Mesenchymal stem cell (in vitro differentiated cells and primary cell): ENCODE data around the gene PPP6R2.

Source experiments
- DNase-seq: peaks from one replicate; pipeline ENCODE4 v3.0.0-alpha.2; 2013
- H2AFZ ChIP-seq: one replicate; pipeline ENCODE4 v1.6.1; 2013; ENCODE audit warnings: low read depth, mild to moderate bottlenecking, control low read depth, inconsistent platforms, low read length, moderate library complexity
- H2AK5ac ChIP-seq: 2 replicates; pipeline ENCODE4 v1.6.1; 2013; ENCODE audit warnings: low read length, moderate library complexity, mild to moderate bottlenecking, inconsistent platforms; ENCODE audit not compliant: severe bottlenecking
- H2BK120ac ChIP-seq: one replicate; pipeline ENCODE4 v1.6.1; 2013; ENCODE audit warnings: low read depth, mild to moderate bottlenecking, inconsistent platforms, low read length, moderate library complexity
- H2BK12ac ChIP-seq, 2 experiments: one replicate each; pipeline ENCODE4 v1.6.1; 2013; ENCODE audit warnings: inconsistent platforms in 2 of 2, low read length in 2 of 2, mild to moderate bottlenecking in 2 of 2, moderate library complexity in 2 of 2, control low read depth in 1 of 2
- H2BK15ac ChIP-seq: one replicate; pipeline ENCODE4 v1.6.1; 2013; ENCODE audit warnings: mild to moderate bottlenecking, low read depth, inconsistent platforms; ENCODE audit not compliant: poor library complexity, severe bottlenecking
- H2BK5ac ChIP-seq: 2 replicates; pipeline ENCODE4 v1.6.1; 2013; ENCODE audit warnings: low read depth, mild to moderate bottlenecking, low read length, control low read depth, inconsistent platforms; ENCODE audit not compliant: poor library complexity, severe bottlenecking
- H3K14ac ChIP-seq, 2 experiments: one replicate each; pipeline ENCODE4 v1.6.1; 2013; ENCODE audit warnings: inconsistent platforms in 2 of 2, low read length in 2 of 2, control low read depth in 1 of 2, mild to moderate bottlenecking in 1 of 2, moderate library complexity in 1 of 2
- H3K18ac ChIP-seq, 2 experiments: one replicate each; pipeline ENCODE4 v1.6.1; 2013; ENCODE audit warnings: inconsistent platforms in 2 of 2, low read length in 2 of 2, control low read depth in 1 of 2, low read depth in 1 of 2, mild to moderate bottlenecking in 1 of 2
- H3K23ac ChIP-seq, 2 experiments: one replicate each; pipeline ENCODE4 v1.6.1; 2013; ENCODE audit warnings: inconsistent platforms in 2 of 2, low read length in 2 of 2, mild to moderate bottlenecking in 2 of 2, moderate library complexity in 2 of 2, control low read depth in 1 of 2
- H3K27ac ChIP-seq: 2 replicates; pipeline ENCODE4 v1.5.1; 2013; ENCODE audit warnings: mild to moderate bottlenecking, moderate library complexity, low read length, control low read depth, inconsistent platforms; ENCODE audit not compliant: poor library complexity, severe bottlenecking
- H3K27me3 ChIP-seq, 2 experiments: 2 replicates each; pipeline versions ENCODE4 v1.6.1 to v1.7.0; 2013; ENCODE audit warnings: low read length in 2 of 2, mild to moderate bottlenecking in 2 of 2, moderate library complexity in 2 of 2, control low read depth in 1 of 2, inconsistent platforms in 1 of 2; ENCODE audit not compliant: control insufficient read depth in 1 of 2, insufficient read depth in 1 of 2
- H3K36me3 ChIP-seq, 2 experiments: 2 replicates each; pipeline versions ENCODE4 v1.6.1 to v1.7.0; 2013; ENCODE audit warnings: low read length in 2 of 2, control low read depth in 1 of 2, inconsistent platforms in 1 of 2, low read depth in 1 of 2, mild to moderate bottlenecking in 1 of 2; ENCODE audit not compliant: insufficient read depth in 2 of 2, control insufficient read depth in 1 of 2
- H3K4ac ChIP-seq, 2 experiments: one replicate each; pipeline ENCODE4 v1.6.1; 2013; ENCODE audit warnings: inconsistent platforms in 2 of 2, low read length in 2 of 2, mild to moderate bottlenecking in 2 of 2, moderate library complexity in 2 of 2, control low read depth in 1 of 2, low read depth in 1 of 2
- H3K4me1 ChIP-seq: 2 replicates; pipeline ENCODE4 v1.6.1; 2013; ENCODE audit warnings: low read depth, low read length, control low read depth; ENCODE audit not compliant: control insufficient read depth, insufficient read depth
- H3K4me2 ChIP-seq: 2 replicates; pipeline ENCODE4 v1.6.1; 2013; ENCODE audit warnings: low read length, mild to moderate bottlenecking, inconsistent platforms; ENCODE audit not compliant: poor library complexity, severe bottlenecking
- H3K4me3 ChIP-seq, 2 experiments: 2 replicates each; pipeline versions ENCODE4 v1.5.1 to v1.7.0; 2013; ENCODE audit warnings: low read length in 2 of 2, mild to moderate bottlenecking in 2 of 2, control low read depth in 1 of 2, low read depth in 1 of 2; ENCODE audit not compliant: insufficient read depth in 1 of 2
- H3K79me1 ChIP-seq: replicated peaks from 2 replicates; pipeline ENCODE4 v1.6.1; 2013; ENCODE audit warnings: mild to moderate bottlenecking, control low read depth, low read length, inconsistent platforms; ENCODE audit not compliant: poor library complexity, severe bottlenecking
- H3K9ac ChIP-seq: 2 replicates; pipeline ENCODE4 v1.7.0; 2013; ENCODE audit warnings: mild to moderate bottlenecking, low read length, moderate library complexity
- H3K9me3 ChIP-seq: 2 replicates; pipeline ENCODE4 v1.7.0; 2013; ENCODE audit warnings: mild to moderate bottlenecking, low read length; ENCODE audit not compliant: control insufficient read depth
- H4K8ac ChIP-seq: one replicate; pipeline ENCODE4 v1.6.1; 2013; ENCODE audit warnings: inconsistent platforms, mild to moderate bottlenecking, low read length, moderate library complexity
- H4K91ac ChIP-seq: one replicate; pipeline ENCODE4 v1.6.1; 2013; ENCODE audit warnings: mild to moderate bottlenecking, low read length, inconsistent platforms
- WGBS: methylation state at CpG from one replicate; pipeline ENCODE4 v1.1.7; 2013; ENCODE audit warnings: mixed read lengths; 5-methylcytosine and 5-hydroxymethylcytosine counted together

The PPP6R2 gene

GRCh38 chr22:50316114-50317065 lies 26.7 kb upstream of the PPP6R2 start:
- Histone ChIP-seq H3K27ac (no peak overlapping the region), H2BK15ac (no peak overlapping the region), H3K4me1 (peaks cover 17% of the 10 kb centered on the region), H3K14ac (no peak overlapping the region), H2AFZ (no peak overlapping the region), H2BK12ac (no peak overlapping the region), H3K9me3 (no peaks in the 10 kb centered on the region), H2BK120ac (no peak overlapping the region), H3K36me3 (peaks cover 0 to 26% of the 10 kb centered on the region in 2 experiments), H3K4ac (no peak overlapping the region), H3K9ac (no peak overlapping the region), H2AK5ac (no peak overlapping the region), H3K4me2 (no peak overlapping the region), H2BK5ac (no peak overlapping the region), H3K18ac (no peak overlapping the region), H3K23ac (no peak overlapping the region), H4K8ac (no peak overlapping the region), H3K79me1 (peaks cover 3% of the 10 kb centered on the region), H4K91ac (no peak overlapping the region), H3K27me3 (no peaks in the 10 kb centered on the region), H3K4me3 (no peak overlapping the region)
- WGBS = 94% methylated on average over 28 of the region's 45 CpGs
- DNase-seq = no peak

- Histone ChIP-seq H2AFZ (no peak overlapping the region), H3K27ac (no peak overlapping the region), H3K23ac (no peak overlapping the region)
These were observed 25.9 kb upstream of the PPP6R2 start for GRCh38 chr22:50317178-50317577.

GRCh38 chr22:50317674-50318073 lies 25.5 kb upstream of the PPP6R2 start:
- H3K9me3 ChIP-seq = no peaks in the 10 kb centered on the region
- DNase-seq = no peak
- H3K79me1 ChIP-seq = peaks cover 3% of the 10 kb centered on the region
- H3K36me3 ChIP-seq = peaks cover 0 to 18% of the 10 kb centered on the region in 2 experiments
- 93% methylated on average over 7 of the region's 7 CpGs for WGBS
- H2BK12ac ChIP-seq = no peak overlapping the region
- no peak overlapping the region for H3K9ac ChIP-seq
- no peak overlapping the region for H4K91ac ChIP-seq
- H4K8ac ChIP-seq = peak overlapping the region; percentile 9
- H3K27me3 ChIP-seq = no peaks in the 10 kb centered on the region
- no peak overlapping the region for H2BK5ac ChIP-seq
- H2AK5ac ChIP-seq = peak overlapping the region; percentile 34
- peak overlapping the region in 1 of 2 experiments; percentile 26 for H3K14ac ChIP-seq
- H3K27ac ChIP-seq = no peak overlapping the region
- no peak overlapping the region for H2BK120ac ChIP-seq
- no peak overlapping the region for H3K4me3 ChIP-seq
- H3K4me1 ChIP-seq = peaks cover 10% of the 10 kb centered on the region
- no peak overlapping the region for H2AFZ ChIP-seq
- no peak overlapping the region for H3K23ac ChIP-seq
- H3K18ac ChIP-seq = no peak overlapping the region
- no peak overlapping the region for H3K4ac ChIP-seq
- no peak overlapping the region for H2BK15ac ChIP-seq
- H3K4me2 ChIP-seq = no peak overlapping the region

More at GRCh38 chr22:50317178-50317577, 25.9 kb upstream of the PPP6R2 start:
- Histone ChIP-seq H3K9ac (no peak overlapping the region), H2BK12ac (no peak overlapping the region), H3K4me2 (no peak overlapping the region), H3K18ac (no peak overlapping the region), H3K4ac (peak overlapping the region in 1 of 2 experiments; percentile 58), H2AK5ac (no peak overlapping the region), H3K79me1 (peaks cover 3% of the 10 kb centered on the region), H3K4me3 (no peak overlapping the region), H4K91ac (no peak overlapping the region), H2BK15ac (peak overlapping the region; percentile 20), H3K14ac (no peak overlapping the region), H3K36me3 (peaks cover 0 to 20% of the 10 kb centered on the region in 2 experiments), H2BK120ac (no peak overlapping the region), H3K9me3 (no peaks in the 10 kb centered on the region), H2BK5ac (no peak overlapping the region), H3K27me3 (no peaks in the 10 kb centered on the region), H4K8ac (no peak overlapping the region), H3K4me1 (peaks cover 11% of the 10 kb centered on the region)
- DNase-seq = no peak
- 82% methylated on average over 9 of the region's 9 CpGs for WGBS

- Histone ChIP-seq H3K27ac (no peak overlapping the region), H3K4me3 (no peak overlapping the region), H2AK5ac (no peak overlapping the region), H2AFZ (no peak overlapping the region), H3K23ac (no peak overlapping the region), H4K8ac (no peak overlapping the region), H2BK5ac (no peak overlapping the region), H3K36me3 (peaks cover 0 to 18% of the 10 kb centered on the region in 2 experiments), H4K91ac (no peak overlapping the region), H3K4me2 (no peak overlapping the region), H3K9me3 (no peaks in the 10 kb centered on the region), H3K27me3 (no peaks in the 10 kb centered on the region), H3K9ac (no peak overlapping the region), H3K4ac (no peak overlapping the region), H2BK12ac (no peak overlapping the region), H3K4me1 (peaks cover 10% of the 10 kb centered on the region), H3K18ac (no peak overlapping the region), H2BK15ac (no peak overlapping the region), H3K14ac (no peak overlapping the region), H2BK120ac (no peak overlapping the region), H3K79me1 (peaks cover 3% of the 10 kb centered on the region)
- WGBS = 73% methylated on average over 7 of the region's 7 CpGs
- no peak for DNase-seq
These were observed 24.8 kb upstream of the PPP6R2 start for GRCh38 chr22:50318356-50318697.
